HG03108 (cell line): ENCODE data around the gene DAO.

Source experiments
- ATAC-seq: cut with Tn5 transposase; IDR thresholded peaks from one replicate; pipeline ENCODE4 v1.9.1; 2021; ENCODE audit warnings: moderate library complexity; ENCODE audit not compliant: unreplicated experiment

DAO gene

DNA sequence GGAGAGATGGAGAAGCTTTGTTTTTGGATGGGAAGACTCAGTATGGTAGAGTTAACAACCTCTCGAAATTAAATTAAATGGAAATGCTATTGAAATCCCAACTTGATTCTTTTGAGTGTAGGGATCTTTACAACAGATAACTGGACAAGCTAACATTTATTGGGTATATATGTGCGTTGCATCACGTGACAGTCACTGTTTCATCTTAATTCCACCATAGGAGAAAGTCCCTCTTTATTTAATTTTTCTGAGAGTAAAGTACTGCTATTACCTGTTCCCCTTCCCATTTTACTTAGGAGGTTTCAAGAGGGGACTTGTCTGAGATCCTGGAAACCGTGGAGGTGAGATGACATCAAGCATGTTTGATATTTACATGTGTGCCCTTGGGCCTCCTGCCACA, 11.1 kb upstream of the DAO start:
- no peak for ATAC-seq

DNA sequence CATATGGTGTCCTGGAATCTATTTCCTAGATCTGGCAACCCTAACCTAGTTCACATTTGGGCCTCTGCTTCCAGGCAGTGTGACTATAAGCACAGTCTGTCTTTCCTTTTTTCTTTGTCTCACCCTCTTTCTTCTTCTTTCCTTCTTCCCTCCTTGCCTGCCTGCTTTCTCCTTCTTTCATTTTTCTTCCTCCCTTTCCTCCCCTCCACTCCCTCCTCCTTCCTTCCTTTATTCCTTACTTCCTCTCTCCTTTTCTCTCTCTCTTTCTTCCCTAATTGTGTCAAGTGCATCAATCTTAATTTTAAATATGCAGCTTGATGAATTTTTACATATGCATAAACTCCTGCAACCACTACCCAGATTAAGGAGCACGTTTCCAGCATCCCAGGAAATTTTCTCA, 4.6 kb upstream of the DAO start:
- no peak for ATAC-seq

DNA sequence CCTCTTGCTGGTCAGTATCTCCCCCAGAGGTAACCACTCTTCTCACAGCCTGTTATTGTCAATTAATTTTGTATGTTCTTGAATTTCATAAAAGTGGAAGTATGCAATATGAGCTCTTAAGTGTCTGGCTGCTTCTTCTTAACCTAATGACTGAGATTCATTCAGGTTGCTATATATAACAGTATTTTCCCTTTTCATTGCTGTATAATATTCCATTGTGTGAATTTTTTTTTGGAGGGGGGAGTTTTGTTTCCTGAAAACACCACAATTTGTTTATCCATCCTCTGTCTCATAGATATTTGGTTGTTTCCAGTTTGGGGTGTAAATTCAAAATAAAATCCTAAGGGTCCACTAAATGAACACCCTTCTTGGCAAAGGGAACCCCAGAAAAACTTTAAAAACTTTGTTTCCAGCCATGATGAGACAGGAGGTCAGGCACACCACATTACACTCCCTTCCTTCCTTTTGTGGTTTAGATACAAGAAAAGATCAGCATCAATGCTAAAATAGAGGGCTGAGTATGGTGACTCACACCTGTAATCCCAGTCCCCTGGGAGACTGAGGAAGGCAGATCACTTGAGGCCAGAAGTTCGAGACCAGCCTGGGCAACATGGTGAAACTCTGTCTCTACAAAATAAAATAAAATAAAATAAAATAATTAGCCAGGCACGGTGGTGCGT, 4.1 kb upstream of the DAO start:
- no peak for ATAC-seq

DNA sequence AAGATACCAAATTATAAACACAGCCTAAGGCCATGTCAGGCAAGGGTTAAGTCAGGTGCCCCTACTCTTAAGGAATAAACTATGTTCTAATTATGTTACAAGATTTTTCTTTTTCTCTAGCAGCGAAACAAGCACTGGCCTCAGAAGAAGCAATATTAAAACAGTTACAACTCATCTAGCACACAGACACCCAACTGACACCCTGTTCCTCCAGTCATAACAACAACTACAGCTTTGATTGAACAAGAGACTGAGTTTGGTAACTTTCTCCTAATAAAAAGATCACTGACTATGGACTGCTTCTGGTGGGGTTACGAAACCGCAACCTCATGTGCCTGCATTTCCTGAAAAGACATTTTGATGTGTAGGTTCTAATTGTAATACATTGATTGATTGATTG, 3.3 kb upstream of the DAO start:
- ATAC-seq: no peak

DNA sequence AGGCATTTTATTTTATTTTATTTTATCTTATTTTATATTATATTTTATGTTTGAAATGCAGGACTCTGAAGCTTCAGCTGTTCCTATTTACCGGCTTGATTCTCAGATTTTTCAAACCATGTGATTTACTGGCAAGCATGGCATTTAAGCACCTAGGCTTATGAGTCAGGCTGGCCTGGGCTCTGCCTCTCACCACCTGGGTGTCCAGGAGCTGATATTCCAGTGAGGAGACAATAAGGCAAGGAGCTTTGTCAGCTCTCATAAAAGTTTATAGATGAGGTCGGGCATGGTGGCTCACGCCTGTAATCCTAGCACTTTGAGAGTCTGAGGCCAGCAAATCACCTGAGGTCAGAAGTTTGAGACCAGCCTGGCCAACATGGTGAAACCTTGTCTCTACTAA, 2.1 kb downstream of the DAO start:
- no peak for ATAC-seq

DNA sequence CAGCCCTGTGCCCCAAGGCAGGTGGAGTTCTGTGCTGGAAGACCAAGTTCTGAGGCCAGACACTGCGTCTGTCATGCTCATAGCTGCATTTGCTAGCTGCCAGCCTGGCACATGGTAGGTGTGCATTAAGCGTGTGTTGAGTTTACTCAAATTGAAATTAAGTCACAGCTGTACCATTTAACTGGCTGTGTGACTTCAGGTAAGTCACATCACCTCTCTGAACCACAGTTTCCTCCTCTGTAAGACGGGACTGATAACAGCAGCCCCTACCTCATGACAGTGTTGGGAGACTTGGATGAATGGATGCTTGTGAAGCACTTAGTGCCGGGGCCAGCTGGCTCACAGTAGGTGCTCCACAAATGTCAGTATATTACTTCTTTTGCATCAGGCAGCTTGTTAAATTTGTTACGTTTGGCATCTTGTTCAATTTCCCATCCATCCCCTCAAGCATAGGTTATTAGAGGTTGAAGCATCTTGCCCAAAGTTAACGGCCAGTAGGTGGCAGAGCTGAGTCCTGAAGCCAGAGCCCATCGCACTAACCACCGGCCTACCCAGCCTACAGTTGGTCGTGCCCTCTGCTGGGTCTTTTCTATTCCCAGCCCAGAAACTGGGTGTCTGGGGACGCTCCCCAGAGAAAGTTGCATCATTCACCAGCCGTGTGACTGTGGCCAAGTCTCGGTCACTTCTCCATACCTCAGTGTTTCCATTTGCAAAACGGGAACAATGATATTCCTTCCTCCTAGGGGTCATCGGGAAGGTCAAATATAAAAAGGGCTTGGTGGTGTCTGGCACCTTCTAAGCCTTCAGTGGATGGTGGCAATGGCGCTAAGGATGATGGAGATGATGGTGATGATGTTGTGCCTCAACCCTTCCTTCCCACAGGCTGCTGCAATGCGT, 4.5 kb downstream of the DAO start:
- no peak for ATAC-seq

DNA sequence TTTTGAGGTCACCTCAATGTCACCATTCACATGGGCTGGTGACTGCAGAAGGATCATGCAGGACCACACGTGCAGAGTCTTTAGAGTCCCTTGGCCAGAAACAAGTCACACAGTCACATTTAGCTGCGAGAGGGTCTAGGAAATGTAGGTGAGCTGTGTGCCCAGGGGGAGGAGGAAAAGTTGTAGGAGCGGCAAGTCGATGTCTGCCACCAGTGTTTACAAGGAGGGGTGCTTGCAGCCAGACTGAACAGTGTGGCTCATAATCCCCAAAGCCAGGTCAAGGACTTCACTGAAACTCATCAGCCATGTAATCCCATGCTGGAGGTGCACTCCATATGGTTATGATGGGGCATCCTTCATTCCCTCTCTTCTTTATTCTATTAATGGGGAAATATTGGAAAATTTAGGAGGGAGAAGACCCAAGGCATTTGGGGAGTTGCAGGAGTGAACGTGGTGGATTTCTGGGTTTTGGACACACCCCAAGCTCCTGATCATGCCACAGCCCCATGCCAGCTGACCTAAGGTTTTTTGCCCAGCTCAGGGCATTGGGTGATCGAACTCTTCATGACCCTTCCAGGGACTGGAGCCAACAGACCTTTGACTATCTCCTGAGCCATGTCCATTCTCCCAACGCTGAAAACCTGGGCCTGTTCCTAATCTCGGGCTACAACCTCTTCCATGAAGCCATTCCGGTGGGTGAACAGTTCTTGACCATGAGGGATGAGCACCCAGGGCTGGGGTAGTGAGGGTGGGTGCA, 7.2 kb downstream of the DAO start:
- no peak for ATAC-seq

DNA sequence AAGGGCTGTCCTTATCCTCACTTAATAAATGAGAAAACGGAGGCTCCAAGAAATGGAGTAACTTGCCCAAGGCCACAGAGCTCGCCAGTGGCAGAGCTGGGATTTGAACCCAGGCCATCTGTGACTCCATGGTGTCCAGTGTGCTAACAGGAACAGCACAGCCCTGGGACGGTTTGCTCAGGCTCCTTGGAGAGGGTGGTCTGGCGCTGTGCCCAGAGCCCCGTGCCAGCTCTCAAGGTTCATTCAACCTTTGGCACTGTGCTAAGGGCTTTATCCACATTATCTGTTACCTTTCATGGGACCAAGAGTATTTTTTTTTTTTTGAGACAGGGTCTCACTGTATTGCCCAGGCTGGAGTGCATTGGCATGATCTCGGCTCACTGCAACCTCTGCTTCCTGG, 8.1 kb downstream of the DAO start:
- no peak for ATAC-seq

DNA sequence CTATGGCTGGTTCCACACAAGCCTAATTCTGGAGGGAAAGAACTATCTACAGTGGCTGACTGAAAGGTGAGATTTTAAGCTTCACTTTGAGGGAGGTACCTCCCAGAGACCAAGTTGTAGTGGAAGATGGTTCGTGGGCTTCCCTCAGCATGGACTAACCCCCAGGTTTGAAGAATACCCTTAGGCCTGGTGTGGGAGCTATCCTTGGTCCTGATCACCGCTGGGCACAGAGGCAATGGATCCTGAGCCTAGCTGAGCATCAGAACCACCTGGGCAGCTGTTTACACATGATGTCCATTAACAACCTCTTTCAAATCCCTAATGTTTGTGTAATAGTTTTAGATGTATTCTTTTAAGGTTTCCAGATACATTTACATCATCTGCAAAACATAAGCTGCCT, 10.3 kb downstream of the DAO start:
- ATAC-seq: no peak

DNA sequence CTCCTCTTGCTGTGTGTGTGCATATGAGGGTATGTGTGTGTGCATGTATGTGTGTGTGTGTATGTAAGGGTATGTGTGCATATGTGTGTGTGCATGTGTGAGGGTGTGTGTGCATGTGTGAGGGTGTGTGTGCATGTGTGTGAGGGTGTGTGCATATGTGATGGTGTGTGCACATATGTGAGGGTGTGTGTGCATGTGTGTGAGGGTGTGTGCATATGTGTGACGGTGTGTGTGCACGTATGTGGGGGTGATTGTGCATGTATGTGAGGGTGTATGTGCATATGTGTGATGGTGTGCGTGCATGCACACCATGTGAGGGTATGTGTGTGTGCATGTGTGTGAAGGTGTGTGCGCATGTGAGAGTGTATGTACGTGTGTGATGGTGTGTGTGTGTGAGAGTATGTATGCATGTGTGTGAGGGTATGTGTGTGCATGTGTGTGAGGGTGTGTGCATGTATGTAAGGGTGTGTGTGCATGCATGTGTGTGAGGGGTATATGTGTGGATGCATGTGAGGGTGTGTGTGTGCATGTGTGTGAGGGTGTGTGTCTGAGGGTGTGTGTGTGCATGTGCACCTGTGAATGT, 15.4 kb downstream of the DAO start:
- ATAC-seq: no peak

DNA sequence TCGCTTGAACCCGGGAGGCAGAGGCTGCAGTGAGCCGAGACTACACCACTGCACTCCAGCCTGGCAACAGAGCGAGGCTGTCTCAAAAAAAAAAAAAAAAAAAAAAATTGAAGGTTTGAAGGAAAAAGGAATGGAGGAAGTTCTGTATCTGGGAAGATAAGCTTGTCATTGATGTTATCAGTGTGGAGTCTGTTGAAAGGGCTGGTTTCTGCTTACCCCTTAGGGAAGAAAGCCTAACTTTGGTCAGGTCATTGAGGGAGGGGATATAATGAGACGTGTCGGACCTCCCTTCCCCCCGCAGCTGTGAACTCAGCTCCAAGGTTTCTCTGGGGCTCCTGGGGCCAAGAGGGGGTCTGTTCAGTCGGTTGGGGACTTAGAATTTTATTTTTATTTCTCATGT, 16.4 kb downstream of the DAO start:
- ATAC-seq: no peak

DNA sequence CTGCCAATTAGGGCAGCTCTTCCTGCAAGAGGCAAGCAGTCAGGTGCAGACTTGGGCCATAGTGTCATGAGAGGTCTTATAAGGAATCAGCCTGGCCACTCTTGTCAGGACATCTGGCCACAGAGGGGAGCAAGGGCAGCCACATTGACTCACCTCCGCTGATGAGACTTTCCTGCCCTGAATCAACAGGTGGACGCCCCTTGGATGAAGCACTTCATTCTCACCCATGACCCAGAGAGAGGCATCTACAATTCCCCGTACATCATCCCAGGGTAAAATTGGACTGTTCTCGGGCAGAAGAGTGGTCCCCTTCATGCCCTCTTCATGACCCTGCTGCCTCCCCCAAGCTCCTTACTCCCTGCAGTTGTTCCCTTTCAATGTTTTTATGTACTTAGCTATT, 16.9 kb downstream of the DAO start:
- no peak for ATAC-seq

DNA sequence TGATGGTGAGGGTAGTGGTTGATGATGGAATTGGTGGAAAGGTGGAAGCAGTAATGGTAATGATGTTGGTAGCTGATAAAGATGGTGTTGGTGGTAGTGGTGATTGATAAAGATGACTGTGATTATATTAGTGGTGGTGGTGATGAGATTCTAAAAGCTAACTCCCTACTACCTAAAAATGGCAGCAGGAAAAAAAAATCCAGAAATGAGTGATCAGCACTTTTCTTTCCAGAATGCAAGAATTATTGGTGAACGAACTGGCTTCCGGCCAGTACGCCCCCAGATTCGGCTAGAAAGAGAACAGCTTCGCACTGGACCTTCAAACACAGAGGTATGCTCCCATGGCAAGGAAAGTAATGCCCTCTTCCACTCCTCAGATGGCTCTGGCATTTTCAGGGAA, 19.3 kb downstream of the DAO start:
- no peak for ATAC-seq

DNA sequence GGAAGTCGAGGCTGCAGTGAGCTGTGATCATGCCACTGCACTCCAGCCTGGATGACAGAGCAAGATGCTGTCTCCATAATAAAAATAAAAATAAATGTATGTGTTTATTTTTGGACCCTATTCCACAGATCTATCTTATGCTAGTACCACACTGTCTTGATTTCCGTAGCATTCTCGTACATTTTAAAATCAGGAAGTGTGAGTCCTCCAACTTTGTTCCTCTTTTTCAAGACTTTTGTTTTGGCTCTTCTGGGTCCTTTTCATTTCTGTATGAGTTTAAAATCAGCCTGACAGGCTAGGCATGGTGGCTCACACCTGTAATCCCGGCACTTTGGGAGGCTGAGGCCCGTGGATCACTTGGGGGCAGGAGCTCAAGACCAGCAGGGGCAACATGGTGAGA, 25.8 kb downstream of the DAO start:
- ATAC-seq: no peak

DNA sequence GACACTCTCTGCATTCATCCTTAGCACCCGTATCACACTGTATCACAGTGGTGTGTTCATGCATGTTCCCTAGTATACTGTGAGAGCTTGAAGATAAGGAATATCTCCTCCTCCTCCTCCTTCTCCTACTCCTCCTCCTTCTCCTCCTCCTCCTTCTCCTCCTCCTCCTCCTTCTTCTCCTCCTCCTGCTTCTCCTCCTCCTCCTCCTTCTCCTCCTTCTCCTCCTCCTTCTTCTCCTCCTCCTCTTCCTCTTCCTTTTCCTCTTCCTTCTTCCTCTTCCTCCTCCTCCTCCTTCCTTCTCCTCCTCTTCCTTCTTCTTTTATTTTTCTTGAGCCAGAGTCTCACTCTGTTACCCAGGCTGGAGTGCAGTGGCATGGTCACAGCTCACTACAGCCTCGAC, 27.1 kb downstream of the DAO start:
- ATAC-seq: no peak

DNA sequence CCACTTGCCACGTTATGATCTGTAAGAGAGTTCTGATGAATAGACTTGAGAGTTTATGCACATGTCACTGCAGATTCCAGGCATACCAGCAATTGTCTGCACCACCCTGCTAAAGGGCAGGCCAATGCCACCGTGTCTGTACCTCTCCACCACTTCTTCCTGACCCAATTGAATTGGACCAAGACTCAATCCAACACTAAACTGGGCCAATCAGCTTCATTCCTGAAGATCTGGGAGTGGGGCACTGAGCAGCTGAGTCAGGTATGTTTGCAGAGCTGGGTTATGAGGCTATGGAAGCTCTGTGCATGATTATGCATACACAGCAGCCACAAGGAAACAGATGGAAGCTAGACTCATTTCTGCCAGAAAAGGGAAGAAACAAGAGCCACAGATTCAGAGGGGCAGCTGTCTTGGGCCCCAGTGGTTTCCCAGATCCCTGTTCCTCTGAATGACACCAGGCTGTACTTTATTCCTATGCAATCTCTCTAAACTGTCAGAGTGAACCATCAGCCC, 28.0 kb downstream of the DAO start:
- no peak for ATAC-seq

DNA sequence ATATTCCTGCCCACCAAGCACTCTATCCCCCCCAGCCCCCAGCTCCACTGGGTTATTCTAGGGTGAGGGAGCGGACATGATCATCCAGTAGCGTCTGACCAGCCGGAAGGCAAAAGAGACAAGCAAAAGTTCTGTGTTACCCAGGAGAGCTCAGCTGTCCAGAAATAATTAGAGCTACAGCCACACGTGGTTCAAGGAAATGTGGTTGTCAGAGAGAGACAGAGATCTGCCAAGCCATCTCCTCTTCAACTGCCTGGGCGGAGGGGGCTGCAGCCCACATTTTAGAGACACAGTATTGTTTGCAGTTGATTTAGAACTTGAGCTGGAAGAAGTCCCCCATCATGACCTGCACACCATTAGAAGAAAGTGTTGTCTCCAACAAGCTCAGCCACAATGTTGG, 30.4 kb downstream of the DAO start:
- ATAC-seq: no peak

DNA sequence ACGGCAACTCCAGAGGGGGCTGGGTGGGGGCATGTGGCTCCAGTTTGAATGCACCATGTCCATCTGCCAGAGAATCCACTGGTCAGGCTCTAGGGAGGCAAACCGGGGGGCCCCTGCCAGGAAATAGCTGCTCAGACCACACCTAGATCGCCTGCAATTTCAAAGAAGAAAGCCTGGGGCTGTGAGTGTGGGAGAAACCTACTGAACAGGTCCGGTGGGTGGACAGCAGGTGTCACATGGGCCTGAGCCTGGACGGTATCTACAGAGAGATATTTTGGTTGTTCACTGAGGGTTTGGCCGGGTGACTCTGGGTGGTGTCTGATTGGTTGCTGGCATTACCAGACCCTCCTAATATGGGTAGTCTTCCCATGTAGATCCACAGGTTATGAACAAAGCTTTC, 32.0 kb downstream of the DAO start:
- no peak for ATAC-seq

DNA sequence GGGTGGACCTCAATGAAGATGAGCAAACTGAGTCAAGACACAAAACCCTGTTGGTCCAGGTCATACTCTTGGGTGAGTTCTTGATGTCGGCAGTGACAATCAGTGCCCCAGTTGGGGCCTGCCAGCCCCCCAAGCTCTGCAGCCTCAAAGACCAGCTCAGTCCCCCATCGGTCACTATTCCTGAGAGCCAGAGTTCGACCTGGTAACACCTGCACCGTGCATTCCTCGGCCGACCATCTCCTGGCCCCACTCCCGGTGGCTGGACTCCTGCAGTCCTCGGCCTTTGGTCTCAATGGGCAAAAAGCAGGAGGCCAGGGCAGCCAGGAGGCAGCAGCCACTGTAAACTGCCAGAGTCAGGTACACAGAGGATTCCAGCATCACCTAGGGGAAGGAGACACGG, 32.5 kb downstream of the DAO start:
- no peak for ATAC-seq

DNA sequence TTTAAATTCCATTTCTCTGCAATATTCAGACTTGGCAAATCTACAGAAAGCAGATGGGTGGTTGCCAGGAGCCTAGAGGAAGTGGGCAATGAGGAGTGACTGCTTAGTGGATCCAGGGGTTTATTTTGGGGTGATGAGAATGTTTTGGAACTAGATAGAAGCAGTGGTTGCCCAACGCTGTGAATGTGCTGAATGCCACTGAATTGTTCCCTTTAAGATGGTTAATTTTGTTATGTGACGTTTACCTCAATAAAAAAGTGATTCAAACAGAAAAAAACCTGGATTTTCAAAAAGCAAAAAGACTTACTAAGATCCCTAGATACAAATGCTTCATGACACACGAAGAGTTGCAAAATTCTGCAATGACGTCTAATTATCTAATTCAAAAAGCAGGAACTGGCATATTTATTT, 34.2 kb downstream of the DAO start:
- ATAC-seq: no peak

DNA sequence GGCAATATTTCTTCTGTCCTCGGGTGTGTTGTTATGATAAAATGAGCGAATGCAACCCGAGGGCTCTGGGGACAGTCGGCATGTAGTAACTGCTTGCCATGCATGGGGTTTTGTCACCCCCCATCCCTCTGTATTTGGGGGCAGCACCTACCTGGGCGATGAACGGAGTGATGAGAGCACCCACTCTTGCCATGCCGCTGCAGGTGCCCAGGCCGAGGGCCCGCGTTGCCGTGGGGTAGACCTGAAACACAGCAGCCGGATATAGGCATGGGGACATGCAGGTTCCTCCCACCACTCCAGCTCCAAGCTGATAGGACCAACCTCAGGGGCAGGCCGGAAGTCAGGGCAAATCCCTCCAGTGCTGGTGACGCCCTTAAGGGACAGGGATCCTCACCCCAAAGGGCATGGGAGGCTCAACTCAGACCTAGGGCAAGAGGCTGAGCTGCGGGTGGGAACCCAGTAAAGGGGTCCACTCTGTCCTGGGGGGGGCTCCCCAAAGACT, 35.8 kb downstream of the DAO start:
- ATAC-seq: no peak
